Mammary epithelial cell (primary cell): ENCODE data around the gene CD274.

Experiments
- CTCF ChIP-seq, 2 donors: IDR thresholded peaks in 1 of 2; conservative IDR thresholded peaks in 1 of 2; 2 replicates each; pipeline ENCODE4 v1.5.1; 2011 to 2012; ENCODE audit warnings: inconsistent platforms in 2 of 2, low read length in 2 of 2, mild to moderate bottlenecking in 2 of 2, control low read depth in 1 of 2, low read depth in 1 of 2; ENCODE audit not compliant: insufficient read depth in 1 of 2; ENCODE audit errors: extremely low read depth in 1 of 2
- EZH2 ChIP-seq: IDR thresholded peaks from 2 replicates; pipeline ENCODE4 v1.6.1; 2012; ENCODE audit warnings: low read length, inconsistent platforms, borderline replicate concordance

GRCh38 chr9:5511476-5511875 lies 61.1 kb downstream of the CD274 start:
- TF ChIP-seq CTCF (conservative IDR thresholded peaks at IDR 0.05 in 1 of 2, IDR thresholded peaks at IDR 0.05 in 1 of 2; ENCODE audit: extremely low read depth in 1 of 2, insufficient read depth in 1 of 2, low read depth in 1 of 2, low read length in 2 of 2) (no peak), EZH2 (no peak)
